PC-9 (cell line): ENCODE data around the gene RAB2B. TPM values are rescaled to one million over a fixed set of nuclear protein-coding genes. Genes with fewer than 3 reads are reported as not detected.

Experiments
- BruUV-seq: library from RNA; stranded (reverse); fragments of 400-500 nt; replicated peaks from 2 replicates; lab custom pipeline; 2021; lab: Mats Ljungman, UMichigan
- CTCF ChIA-PET: fragments of 300-600 bp; sonication (Branson Sonifier 250); formaldehyde crosslinking; loops from one replicate; lab custom pipeline; 2022; ENCODE audit warnings: antibody characterized with exemption; lab: Charles Lee
- POLR2A ChIA-PET: fragments of 300-600 bp; sonication (Branson Sonifier 250); formaldehyde crosslinking; loops from one replicate; lab custom pipeline; 2022; ENCODE audit warnings: antibody characterized with exemption; ENCODE audit not compliant: unreplicated experiment; lab: Charles Lee
- DNase-seq, 2 experiments: peaks; one replicate each; pipeline versions ENCODE4 v3.0.0 to v3.0.0-alpha.2; 2015 to 2022; ENCODE audit warnings: mixed read lengths in 1 of 2
- H2AFZ ChIP-seq: fragments of 200-600 bp; sonication (generic); 2 replicates; pipeline ENCODE4 v1.8.1; 2017; ENCODE audit warnings: antibody characterized with exemption
- H3F3A ChIP-seq: fragments of 200-600 bp; sonication (generic); 2 replicates; pipeline ENCODE4 v1.8.1; 2017; ENCODE audit warnings: antibody characterized with exemption, mild to moderate bottlenecking, low read depth; ENCODE audit not compliant: insufficient read depth
- H3K27ac ChIP-seq: fragments of 200-600 bp; sonication (generic); 2 replicates; pipeline ENCODE4 v1.6.1; 2016; ENCODE audit warnings: mixed run types
- H3K27me3 ChIP-seq: fragments of 200-600 bp; sonication (generic); 2 replicates; pipeline ENCODE4 v1.6.1; 2016; ENCODE audit warnings: low read depth, mixed run types; ENCODE audit not compliant: insufficient read depth
- H3K36me3 ChIP-seq: fragments of 200-600 bp; sonication (generic); 2 replicates; pipeline ENCODE4 v1.6.1; 2016; ENCODE audit warnings: low read depth, mixed run types
- H3K4me1 ChIP-seq: fragments of 200-600 bp; sonication (generic); replicated peaks from 2 replicates; pipeline ENCODE4 v1.6.1; 2016; ENCODE audit warnings: mixed run types; ENCODE audit not compliant: insufficient read depth
- H3K4me2 ChIP-seq: fragments of 200-600 bp; sonication (generic); 2 replicates; pipeline ENCODE4 v1.6.1; 2017; ENCODE audit warnings: mixed run types
- H3K4me3 ChIP-seq: fragments of 200-600 bp; sonication (generic); 2 replicates; pipeline ENCODE4 v1.6.1; 2016; ENCODE audit warnings: mixed run types
- H3K79me2 ChIP-seq: fragments of 200-600 bp; sonication (generic); 2 replicates; pipeline ENCODE4 v1.6.1; 2017; ENCODE audit warnings: low read depth, mixed run types
- H3K9me2 ChIP-seq: fragments of 200-600 bp; sonication (generic); 2 replicates; pipeline ENCODE4 v1.8.1; 2017; ENCODE audit warnings: mild to moderate bottlenecking; ENCODE audit not compliant: insufficient read depth
- H3K9me3 ChIP-seq: fragments of 200-600 bp; sonication (generic); 2 replicates; pipeline ENCODE4 v1.8.1; 2016; ENCODE audit warnings: low read depth; ENCODE audit not compliant: insufficient read depth
- H4K20me1 ChIP-seq: fragments of 200-600 bp; sonication (generic); 2 replicates; pipeline ENCODE4 v1.8.1; 2017; ENCODE audit not compliant: insufficient read depth
- CTCF ChIP-seq: fragments of 200-600 bp; sonication (generic); conservative IDR thresholded peaks from 2 replicates; pipeline ENCODE4 v1.6.1; 2017; ENCODE audit warnings: mixed run types, antibody characterized with exemption, mild to moderate bottlenecking, moderate library complexity
- EZH2 ChIP-seq: fragments of 200-600 bp; sonication (generic); IDR thresholded peaks from 2 replicates; pipeline ENCODE4 v1.8.0; 2017; ENCODE audit warnings: antibody characterized with exemption, low read depth
- intact Hi-C: fragments of 100-400 bp; cut with micrococcal nuclease; formaldehyde crosslinking; loops from one replicate; pipeline ENCODE4 v1.10.0; 2022; ENCODE audit not compliant: unreplicated experiment
- total RNA-seq: library from RNA; stranded (reverse); gene quantifications from 2 replicates; pipeline ENCODE4 v1.2.3, GENCODE V29; 2021

Gene RAB2B
- total RNA-seq, 1 experiment from 2014 or later: 12.8 TPM

GRCh38 chr14:21524575-21525490 is 48.1 kb upstream of the RAB2B start:
- H3K27ac ChIP-seq: no peak overlapping the region
- no peaks in the 10 kb centered on the region for H4K20me1 ChIP-seq
- TF ChIP-seq CTCF: no peak
- H3K4me1 ChIP-seq: peaks cover 21% of the 10 kb centered on the region
- H3K9me3 ChIP-seq: no peaks in the 10 kb centered on the region
- intact Hi-C loops: no loop called here
- ChIA-PET POLR2A (interaction anchor here (0.6 kb wide), 1 partner anchor 69 kb away, joined by 11 read pairs; the partner anchor contains the start of gene CHD8), CTCF (interaction anchor here (0.6 to 0.7 kb wide), 2 partner anchors 13 to 831 kb away, joined by 6 to 7 read pairs; no protein-coding TSS in a partner anchor)
- H3K79me2 ChIP-seq: no peaks in the 10 kb centered on the region
- H3K4me3 ChIP-seq: no peak overlapping the region
- no peaks in the 10 kb centered on the region for H3K9me2 ChIP-seq
- H3K36me3 ChIP-seq: no peaks in the 10 kb centered on the region
- no peaks in the 10 kb centered on the region for H3K27me3 ChIP-seq
- peak overlapping the region; percentile 72; the same call in 1 of the 2 replicates for H3K4me2 ChIP-seq
- BruUV-seq: no TSS peak
- peaks cover 14% of the 10 kb centered on the region; the same call in 1 of the 2 replicates for H3F3A ChIP-seq
- no peak overlapping the region for H2AFZ ChIP-seq
- DNase-seq: no peak

- no peak overlapping the region for H3K4me2 ChIP-seq
- H3F3A ChIP-seq: peaks cover 2% of the 10 kb centered on the region; the same call in 1 of the 2 replicates
- ChIA-PET POLR2A (no interaction called here), CTCF (no interaction called here)
- peaks cover 5% of the 10 kb centered on the region for H3K4me1 ChIP-seq
- no peak for TF ChIP-seq CTCF
- no peak for TF ChIP-seq EZH2
- H4K20me1 ChIP-seq: no peaks in the 10 kb centered on the region
- intact Hi-C loops: no loop called here
- H3K36me3 ChIP-seq: no peaks in the 10 kb centered on the region
- DNase-seq: no peak
- no peaks in the 10 kb centered on the region for H3K79me2 ChIP-seq
- no peak overlapping the region for H3K27ac ChIP-seq
- H3K9me3 ChIP-seq: no peaks in the 10 kb centered on the region
- no peaks in the 10 kb centered on the region for H3K9me2 ChIP-seq
- H3K4me3 ChIP-seq: no peak overlapping the region
- H3K27me3 ChIP-seq: no peaks in the 10 kb centered on the region
- H2AFZ ChIP-seq: no peak overlapping the region
- BruUV-seq: no TSS peak
These were observed 46.4 kb upstream of the RAB2B start for GRCh38 chr14:21523203-21523602.

- DNase-seq: no peak
- CTCF ChIA-PET: no interaction called here
These were observed 44.7 kb upstream of the RAB2B start for GRCh38 chr14:21521501-21521900.

More at GRCh38 chr14:21521501-21521900, 44.7 kb upstream of the RAB2B start:
- no peaks in the 10 kb centered on the region for H3K9me3 ChIP-seq
- POLR2A ChIA-PET: interaction anchor here (0.6 kb wide), 1 partner anchor 33 kb away, joined by 5 read pairs; no protein-coding TSS in a partner anchor
- no peak overlapping the region for H3K4me2 ChIP-seq
- no peaks in the 10 kb centered on the region for H3K79me2 ChIP-seq
- no peak overlapping the region for H3K4me3 ChIP-seq
- no peak for TF ChIP-seq EZH2
- no peak overlapping the region for H2AFZ ChIP-seq
- no peaks in the 10 kb centered on the region for H3K9me2 ChIP-seq
- no peaks in the 10 kb centered on the region for H3K27me3 ChIP-seq
- BruUV-seq: no TSS peak
- intact Hi-C loops: no loop called here
- no peaks in the 10 kb centered on the region for H4K20me1 ChIP-seq
- H3K4me1 ChIP-seq: no peaks in the 10 kb centered on the region
- H3K36me3 ChIP-seq: no peaks in the 10 kb centered on the region
- H3F3A ChIP-seq: no peaks in the 10 kb centered on the region
- H3K27ac ChIP-seq: no peak overlapping the region
